GM12891 (cell line): Measurements from ENCODE around the gene ALG9.

Source experiments
- POLR2A ChIP-seq: IDR thresholded peaks from 2 replicates; pipeline ENCODE4 v1.6.1; 2011; ENCODE audit warnings: low read depth, low read length, control low read depth
- POLR2AphosphoS5 ChIP-seq: IDR thresholded peaks from 2 replicates; pipeline ENCODE4 v1.6.1; 2011; ENCODE audit warnings: low read depth, low read length, control low read depth
- POU2F2 ChIP-seq: IDR thresholded peaks from 2 replicates; pipeline ENCODE4 v1.6.1; 2011; ENCODE audit warnings: low read depth, mild to moderate bottlenecking, control low read depth, low read length, moderate library complexity

- no peak for TF ChIP-seq POLR2A
- TF ChIP-seq POLR2AphosphoS5, result no peak
- no peak for TF ChIP-seq POU2F2
These were observed 51.5 kb downstream of the ALG9 start for GRCh38 chr11:111819829-111820237.
